Peyer's patch (tissue), 4 donors: ENCODE data around the gene AAR2.

Experiments used
- POLR2A ChIP-seq, 2 donors: fragments of 450-650 bp; IDR thresholded peaks; one replicate each; pipeline ENCODE4 v1.5.1; 2017; ENCODE audit warnings: antibody characterized with exemption in 2 of 2, mild to moderate bottlenecking in 2 of 2, moderate library complexity in 2 of 2
- TF ChIP-seq, protein P1 (sequence below), 6 experiments: fragments of 450-650 bp in 4 of 6; fragments of 200-600 bp in 2 of 6; sonication (generic) in 1 of 6; IDR thresholded peaks; one replicate each; pipeline ENCODE4 v1.5.1; 2017 to 2019; ENCODE audit warnings: antibody characterized with exemption in 6 of 6, mild to moderate bottlenecking in 3 of 6, moderate library complexity in 1 of 6

DNA sequence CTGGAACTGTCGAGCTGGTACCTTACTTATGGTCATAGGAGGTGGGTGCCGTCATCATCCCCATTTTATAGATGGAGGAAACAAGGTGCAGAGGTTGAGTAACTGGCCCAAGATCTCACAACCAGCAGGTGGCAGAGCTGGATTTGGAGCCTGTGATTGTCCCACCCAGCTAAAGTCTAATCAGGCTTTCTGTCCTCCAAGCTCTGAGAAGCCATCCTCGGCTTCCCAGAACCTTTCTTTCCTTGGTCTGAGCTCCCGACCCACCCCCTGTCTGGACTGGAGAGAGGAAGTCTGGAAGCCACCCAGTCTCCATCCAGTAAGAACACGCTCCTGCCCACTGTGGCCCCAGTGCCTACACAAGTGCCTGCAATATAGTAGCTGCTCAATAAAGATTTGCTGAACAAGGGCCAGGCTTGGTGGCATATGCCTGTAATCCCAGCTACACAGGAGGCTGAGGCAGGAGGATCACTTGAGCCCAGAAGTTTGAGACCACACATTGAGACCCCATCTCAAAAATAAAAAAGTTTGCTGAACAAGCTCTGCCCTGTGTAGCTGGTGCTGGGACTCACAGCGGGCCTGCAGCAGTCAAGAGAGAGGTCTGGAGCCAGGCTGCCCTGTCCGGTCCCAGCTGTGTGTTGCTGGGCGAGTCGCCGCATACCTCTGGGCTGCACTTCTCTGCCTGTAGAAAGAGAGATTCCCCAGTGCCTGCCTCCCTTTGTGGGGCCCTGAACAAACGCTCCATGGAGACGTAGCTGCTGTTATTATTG, 37.3 kb downstream of the AAR2 start:
- TF ChIP-seq, protein P1, sequence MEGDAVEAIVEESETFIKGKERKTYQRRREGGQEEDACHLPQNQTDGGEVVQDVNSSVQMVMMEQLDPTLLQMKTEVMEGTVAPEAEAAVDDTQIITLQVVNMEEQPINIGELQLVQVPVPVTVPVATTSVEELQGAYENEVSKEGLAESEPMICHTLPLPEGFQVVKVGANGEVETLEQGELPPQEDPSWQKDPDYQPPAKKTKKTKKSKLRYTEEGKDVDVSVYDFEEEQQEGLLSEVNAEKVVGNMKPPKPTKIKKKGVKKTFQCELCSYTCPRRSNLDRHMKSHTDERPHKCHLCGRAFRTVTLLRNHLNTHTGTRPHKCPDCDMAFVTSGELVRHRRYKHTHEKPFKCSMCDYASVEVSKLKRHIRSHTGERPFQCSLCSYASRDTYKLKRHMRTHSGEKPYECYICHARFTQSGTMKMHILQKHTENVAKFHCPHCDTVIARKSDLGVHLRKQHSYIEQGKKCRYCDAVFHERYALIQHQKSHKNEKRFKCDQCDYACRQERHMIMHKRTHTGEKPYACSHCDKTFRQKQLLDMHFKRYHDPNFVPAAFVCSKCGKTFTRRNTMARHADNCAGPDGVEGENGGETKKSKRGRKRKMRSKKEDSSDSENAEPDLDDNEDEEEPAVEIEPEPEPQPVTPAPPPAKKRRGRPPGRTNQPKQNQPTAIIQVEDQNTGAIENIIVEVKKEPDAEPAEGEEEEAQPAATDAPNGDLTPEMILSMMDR (IDR thresholded peaks at IDR 0.05), result peak in 2 of 6 experiments; percentile 12 to 18
- no peak for TF ChIP-seq POLR2A (IDR thresholded peaks at IDR 0.05)
